Stimulated activated CD8-positive, alpha-beta memory T cell treated with anti-CD3 and anti-CD28 coated beads, Interleukin-12 subunit alpha, Interleukin-12 subunit beta, amount 100 ng/mL, for 1 hour (primary cell): ENCODE measurements around the gene ASF1B.

Experiments
- DNase-seq: peaks from one replicate; pipeline ENCODE4 v3.0.0-alpha.2; 2020; ENCODE audit warnings: low read depth

The ASF1B gene

DNA sequence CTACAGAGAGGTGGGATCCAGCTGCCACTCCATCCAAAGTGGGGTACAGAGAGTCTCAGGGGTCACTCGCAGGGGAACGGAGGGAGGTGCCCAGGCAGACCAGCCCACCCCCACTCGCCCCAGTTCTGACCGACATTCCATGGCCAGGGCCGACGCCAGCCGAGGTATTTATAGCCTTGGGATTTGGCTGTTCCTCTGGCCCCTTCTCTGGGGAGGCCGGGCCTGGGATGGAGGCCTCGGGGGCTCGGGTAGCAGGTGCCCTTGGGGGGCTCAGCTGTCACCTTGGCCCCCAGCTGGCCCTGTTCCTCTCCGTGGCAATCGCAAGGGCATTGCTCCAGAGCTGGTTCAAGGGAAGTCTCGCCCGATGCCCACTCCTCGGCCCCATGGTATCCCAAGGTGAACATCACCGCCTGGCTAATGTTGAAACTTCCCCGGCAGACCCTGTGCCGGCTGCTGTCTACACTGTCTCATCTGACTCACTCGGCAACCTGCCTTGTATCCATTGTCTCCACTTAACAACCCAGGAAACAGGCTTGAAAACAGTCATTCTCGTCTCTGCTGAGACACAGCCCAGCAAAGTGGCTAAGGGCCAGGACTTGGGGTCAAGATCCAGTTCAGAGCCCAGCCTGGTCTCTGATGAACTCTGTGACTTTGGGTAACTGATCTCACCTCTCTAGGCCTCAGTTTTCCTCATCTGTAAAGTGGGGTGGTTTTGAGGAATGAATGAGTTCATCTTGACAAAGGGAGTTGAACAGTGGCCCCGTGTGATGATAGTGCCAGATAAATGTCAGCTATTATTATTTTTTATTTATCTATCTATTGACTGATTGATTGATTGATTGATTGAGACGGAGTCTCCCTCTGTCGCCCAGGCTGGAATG lies 28.6 kb downstream of the ASF1B start:
- DNase-seq: no peak

DNA sequence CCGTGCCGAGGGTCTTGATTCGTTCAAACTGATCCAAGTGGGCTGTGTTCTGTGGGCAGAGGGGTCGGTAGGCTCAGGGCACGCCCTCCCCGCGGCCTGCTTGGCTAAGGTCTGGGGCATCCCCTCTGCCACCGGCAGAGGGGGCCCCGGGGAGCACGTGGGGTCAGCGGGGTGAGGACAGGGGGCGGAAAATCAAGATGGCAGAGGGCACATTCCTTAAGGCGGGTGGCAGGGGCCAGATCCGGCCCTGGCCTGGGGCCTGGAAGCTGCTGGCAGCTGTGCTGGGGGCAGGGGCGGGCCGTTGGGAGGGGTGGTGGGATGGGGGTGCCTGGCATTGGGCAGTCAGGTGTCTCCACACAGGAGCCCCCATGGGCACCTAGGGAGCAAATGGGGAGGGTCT lies 29.5 kb downstream of the ASF1B start:
- DNase-seq: no peak

DNA sequence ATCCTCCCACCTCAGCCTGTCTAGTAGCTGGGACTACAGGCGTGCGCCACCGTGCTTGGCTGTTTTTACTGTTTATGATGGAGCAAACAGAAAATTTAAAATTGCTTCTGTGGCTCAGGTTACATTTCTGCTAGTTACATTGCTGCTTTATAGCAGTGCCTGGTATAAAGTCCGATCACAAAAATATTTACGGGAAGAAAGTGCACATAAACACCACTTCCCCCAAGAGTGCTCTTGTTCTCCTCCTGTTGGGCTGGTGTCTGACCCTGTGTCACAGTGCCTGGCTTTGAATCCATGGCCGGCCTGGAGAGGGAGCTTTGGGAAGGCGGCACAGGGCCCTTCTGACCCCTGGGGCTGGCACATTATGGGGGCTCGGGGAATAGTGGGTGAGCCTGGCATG lies 30.7 kb downstream of the ASF1B start:
- no peak for DNase-seq

DNA sequence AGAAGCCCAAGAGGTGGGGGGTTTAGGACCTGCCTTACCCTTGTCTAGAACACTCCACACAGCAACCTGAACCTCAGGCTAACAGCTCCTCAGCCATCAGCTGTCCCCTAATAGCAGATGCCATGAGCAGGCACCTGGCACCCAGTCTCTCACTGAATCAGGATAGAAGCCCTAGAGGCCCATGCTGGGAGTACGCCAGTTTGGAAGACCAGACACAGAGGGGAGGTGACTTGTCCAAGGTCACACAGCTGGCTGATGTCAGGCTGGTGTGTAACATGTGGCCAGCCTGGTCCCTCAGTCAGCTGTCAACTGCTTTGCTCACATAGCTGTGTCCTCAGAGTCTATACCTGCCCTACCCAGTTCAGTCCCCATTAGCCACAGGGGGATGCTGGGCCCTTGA lies 33.1 kb downstream of the ASF1B start:
- DNase-seq: no peak

DNA sequence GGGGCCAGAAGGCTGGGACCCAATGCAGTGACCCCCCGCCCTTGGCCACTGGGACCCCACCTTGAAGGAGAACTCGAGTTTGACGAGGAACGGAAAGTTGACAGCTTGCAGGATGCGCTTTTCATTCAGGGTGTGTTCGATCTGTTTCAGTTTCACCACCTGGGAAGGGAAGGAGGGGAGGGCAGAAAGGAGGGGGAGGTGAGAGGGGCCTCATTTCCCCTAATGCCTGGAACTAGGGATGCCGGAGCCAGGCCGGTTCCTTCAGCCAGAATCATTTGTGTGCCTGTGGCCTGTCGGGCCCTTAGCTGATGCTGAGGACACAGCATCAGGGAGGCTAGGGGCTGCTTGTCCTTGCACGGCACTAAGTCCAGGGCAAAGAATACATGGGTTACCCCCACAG lies 33.6 kb downstream of the ASF1B start:
- no peak for DNase-seq

DNA sequence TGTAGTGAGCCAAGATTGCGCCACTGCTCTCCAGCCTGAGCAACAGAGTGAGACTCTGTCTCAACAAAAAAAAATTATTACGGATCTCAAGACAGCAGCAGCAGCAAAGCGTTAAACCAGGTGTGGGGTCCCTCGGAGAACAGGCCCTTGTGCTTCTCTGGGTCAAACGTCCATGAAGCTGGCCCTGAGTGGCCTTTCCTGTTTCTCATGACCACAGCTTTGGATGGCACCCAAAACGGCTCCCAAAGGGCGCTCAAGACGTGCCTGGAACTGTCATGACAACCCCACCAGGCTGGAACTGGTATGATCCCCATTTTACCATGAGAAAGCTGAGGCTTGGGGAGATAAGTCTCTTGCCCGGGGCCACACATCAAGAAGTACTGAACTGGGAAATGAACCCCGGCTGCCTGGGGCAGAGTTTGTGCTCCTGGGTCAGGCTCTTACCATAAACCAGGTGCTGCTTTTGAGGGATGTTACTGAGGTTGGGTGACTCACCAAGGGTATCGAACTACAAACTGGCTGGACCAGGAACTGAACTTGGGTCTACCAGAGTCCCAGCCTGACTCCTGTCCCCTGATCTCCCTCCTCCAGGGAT lies 34.2 kb downstream of the ASF1B start:
- no peak for DNase-seq

DNA sequence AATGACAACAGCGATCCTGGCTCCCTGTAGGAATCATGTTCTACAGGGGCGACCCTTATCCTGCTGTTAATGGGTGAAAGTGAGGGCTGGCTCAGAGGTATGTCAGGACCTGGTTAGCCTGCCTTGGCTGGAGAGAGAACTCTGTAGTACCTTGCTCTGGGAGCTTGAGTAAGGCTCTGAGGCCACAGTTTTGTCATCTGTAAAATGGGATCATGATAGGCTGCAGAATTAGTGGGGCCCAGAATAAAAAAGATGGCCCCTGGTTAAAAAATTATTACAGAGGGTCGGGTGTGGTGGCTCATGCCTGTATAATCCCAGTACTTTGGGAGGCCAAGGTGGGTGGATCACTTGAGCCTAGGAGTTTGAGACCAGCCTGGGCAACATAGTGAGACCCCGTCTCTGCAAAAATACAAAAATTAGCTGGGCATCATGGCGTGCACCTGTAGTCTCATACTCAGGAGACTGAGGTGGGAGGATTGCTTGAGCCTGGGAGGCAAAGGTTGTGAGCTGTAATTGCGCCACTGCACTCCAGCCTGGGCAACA lies 35.3 kb downstream of the ASF1B start:
- DNase-seq: no peak

DNA sequence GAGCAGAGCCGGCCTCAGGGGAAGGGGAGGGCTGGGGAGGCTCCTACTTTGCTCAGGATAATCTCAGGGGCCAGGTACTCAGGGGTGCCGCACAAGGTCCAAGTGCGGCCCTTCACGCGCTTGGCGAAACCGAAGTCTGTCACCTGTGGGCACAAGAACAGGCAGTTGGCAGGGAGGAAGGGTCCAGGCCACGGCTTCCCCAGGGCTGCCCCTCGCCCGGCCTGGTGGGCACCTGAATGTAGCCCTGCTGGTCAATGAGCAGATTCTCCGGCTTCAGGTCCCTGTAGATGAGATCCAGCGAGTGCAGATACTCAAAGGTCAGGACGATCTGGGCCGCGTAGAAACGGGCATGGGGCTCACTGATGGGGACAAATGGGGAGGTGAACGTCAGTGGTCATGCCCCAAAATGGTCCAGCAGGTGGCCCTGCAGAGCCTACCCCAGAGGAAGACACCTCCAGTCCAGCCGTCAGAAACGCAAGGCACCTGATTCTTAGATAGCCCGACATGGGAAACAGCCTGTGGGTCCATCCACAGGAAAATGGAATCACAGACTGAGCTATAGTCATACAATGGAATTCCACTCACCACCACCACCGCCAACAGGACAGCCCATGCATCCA lies 38.7 kb downstream of the ASF1B start:
- no peak for DNase-seq

DNA sequence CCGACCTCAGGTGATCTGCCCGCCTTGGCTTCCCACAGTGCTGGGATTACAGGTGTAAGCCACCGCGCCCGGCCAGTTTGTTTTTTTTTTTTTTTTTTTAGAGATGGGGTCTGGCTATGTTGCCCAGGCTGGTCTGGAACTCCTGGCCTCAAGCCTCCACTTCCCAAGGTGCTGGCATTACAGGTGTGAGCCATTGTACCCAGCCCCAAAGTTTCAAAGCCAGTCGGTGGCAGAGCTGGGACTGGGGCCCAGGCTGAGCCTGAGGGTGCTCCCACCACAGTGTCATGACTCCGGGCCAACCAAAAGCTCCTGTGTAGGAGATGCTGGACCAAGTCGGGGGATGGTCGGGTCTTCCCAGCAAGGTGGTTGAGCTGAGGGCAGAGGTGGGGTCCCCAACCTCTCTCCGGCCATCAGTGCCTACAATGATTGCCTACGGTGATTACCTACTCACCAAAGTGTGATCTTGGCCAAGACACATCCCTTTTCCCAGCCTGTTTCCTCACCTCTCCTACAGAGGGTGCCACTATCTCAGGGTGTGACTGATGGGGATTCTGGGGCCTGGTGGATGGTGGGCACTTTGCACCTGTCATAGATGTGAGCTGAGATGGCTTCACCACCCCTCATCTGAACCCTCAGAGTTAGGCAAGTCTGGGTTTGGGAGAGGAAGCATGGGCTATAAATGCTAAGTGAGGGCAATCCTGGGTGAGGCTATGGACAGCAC lies 40.0 kb downstream of the ASF1B start:
- DNase-seq: no peak

DNA sequence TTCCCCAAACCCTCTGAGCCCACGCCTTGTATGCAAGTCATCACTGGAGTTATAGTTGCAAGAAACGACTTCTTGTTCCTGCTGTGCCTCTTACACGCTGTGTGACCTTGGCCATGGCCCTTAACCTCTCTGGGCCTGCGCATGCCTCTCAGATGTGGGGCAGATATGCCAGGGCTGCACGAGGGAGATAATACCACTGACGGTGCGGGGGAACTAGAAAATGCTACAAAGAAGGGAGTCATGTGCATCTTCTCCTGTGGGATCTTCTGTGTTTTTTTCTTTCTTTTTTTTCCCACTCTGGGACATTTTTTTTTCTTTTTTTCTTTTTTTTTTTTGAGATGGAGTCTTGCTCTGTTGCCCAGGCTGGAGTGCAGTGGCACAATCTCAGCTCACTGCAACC lies 41.5 kb downstream of the ASF1B start:
- DNase-seq: no peak

DNA sequence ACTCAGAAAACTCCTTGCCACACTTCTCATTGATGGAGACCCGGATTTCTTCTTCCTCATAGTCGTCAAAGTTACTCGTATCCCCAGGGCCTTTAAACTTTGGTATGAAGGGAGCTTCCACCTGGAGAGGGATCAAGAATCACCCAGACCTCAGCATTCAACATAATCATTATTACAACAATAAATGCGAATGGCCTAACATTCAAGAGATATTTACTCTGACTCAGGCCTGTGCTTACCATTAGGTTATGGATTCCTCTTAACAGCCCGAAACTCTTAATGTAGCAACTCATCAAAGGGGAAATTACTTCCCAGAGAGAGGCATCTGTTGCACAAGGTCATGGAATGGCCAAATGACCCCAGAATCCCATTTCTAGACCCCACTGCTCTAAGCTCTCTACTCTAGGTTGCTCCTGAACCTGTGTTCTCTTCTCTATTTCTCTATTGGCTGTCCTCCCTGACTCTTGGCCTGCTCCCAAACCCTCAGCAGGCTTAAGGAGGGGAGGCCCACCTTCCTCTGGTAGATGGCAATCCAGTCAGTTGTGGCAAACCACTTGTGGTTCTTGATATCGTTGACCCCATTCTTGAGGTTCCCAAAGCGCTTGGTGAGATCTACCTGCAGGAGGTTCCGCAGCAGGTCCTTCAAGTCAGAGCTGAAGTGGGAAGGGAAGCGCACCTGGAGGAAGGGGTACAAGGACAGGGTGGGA lies 43.1 kb downstream of the ASF1B start:
- DNase-seq: no peak

DNA sequence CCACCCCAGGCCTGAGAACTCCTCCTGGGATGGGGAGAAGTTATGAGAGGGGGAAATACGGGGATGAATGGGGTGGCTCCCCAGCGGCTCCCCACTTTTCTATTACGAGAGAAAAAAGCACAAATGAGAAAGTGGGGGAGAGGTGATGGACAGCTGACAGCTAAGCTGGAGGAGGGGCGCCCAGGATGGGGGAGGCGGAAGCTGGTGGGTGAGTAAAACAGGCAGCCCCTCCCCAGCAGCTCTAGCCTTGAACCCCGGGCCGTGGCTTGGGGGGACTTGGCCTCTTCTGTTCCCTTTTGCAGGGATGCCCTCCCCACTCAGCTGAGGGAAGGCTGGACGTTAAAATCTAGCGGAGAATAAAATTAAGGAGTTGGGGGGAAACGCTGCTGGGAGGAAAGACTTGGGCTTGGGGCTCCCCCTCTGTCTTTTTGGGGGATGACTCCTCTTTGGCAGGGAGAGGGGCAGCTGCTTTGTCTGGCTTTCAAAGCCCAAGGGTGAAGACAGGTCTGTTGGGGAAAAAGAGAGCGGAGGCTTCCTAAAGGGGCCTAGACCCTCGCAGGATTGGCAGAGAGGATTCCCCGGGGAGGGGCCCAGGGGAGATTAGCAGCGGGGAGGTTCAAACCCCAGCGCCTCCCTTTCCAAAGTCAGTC lies 44.5 kb downstream of the ASF1B start:
- no peak for DNase-seq

DNA sequence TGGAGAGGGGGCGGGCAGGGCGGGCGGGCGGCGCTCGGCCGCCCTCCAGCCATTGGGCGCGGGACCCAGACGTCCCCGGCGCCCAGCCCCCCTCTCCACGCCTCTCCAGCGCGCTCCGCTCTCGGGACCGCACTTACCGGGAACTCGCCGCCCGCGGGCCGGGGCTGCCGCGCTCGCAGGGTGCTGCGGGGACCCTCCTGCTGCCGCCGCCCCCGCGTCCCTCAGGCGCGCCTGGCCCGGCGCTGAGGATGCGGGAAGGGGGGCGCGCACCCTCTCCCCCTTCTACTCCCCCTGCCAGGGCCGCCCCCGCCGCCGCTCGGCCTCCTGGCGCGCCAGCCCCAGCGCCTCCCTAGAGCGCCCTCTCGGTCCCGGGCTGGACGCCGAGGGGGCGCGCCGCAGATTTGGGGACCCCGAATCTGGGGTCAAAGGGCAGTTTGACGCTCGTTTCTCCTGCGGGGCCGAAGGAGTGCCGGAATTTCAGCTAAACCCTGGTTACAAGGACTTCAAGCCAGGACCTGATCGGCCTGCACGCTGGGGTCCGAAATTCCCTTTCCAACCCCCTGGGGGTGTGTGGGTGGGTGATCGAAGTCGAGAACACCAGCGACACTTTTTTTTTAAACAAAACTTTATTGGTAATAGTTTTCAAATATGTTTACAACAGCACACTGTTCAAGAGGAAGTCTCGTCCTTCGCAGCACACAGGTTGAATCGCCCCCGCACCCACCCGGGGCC lies 45.1 kb downstream of the ASF1B start:
- no peak for DNase-seq

DNA sequence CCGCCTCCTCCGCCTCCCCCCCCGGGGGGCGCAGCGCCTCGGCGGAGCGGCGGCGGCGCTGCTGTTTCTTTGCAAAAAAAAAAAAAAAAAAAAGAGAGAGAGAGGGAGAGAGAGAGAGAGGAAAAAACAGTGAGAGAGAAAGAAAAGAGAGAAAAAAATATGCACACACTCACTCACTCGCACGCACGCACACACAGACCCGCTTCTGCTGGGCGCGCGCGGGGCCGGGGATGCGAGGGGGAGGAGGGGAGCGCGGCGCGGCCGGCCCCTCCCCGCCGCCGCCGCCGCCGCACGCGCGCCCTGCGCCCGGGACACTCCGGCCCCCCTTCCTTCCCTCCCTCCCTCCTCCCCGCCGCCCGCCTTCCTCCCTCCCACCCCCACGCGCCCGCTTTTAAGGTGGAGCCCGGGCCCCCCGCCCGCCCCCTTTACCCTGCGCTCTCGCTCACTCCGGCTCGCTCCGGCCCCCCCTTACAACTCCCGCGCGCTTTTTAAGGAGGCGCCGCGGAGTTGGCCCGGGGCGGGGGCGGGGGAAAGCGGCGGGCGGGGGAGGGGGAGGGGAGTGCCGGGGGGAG lies 45.8 kb downstream of the ASF1B start, which contains the start of gene SAMD1:
SAMD1 (minus strand) TSS at position 243 of the 572 bp plus-strand sequence.
- peak; percentile 79 for DNase-seq

DNA sequence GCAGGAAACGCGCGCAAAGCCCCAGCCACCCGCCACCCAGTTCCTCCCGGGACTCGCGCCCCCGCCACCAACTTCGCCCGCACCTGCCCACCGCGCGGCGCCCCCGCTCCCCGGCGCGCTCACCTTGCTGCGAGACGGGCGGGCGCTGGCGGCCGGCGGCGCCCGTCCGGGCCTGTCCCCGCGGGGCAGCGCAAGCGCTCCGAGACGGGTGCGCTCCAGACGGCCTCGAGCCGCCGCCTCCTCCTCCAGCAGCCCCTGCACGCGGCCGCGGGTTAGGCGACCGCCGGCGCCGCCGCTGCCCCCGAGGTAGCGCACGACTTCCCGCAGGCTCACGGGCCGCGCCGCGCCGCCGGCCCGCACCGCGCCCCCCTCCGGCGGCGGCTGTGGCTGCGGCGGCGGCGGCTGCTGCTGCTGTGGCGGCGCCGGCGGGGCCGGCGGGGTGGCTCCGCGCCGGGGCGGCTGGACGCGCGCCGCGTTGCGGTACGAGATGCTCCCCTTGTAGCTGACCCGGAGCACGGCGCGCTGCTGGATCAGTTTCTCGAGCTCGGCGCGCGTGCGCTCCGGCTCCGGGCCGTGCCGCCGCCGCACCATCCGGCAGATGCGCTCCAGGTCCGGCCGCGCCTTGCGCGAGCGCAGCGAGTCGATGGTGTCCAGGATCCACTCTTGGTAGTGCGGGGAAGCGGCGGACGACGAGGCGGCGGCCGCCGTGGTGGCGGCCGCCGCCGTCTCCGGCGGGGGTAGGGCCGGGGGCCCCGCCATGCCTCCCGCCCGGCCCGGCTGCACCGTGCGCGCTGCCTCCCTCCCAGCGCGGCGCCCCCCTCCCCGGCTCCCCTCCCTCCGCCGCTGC lies 46.5 kb downstream of the ASF1B start:
- no peak for DNase-seq

DNA sequence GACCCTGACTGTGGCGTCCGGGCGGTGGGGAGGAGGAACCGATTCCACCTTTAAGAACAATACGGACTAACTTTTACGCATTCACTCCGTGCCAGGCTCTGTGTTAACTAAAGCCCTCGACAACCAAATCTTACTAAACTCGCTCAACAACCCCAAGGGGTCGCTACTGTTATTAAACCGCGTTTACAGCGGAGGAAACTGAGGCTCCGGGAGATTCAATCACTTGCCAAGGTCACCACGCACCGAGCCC lies 47.1 kb downstream of the ASF1B start:
- no peak for DNase-seq

DNA sequence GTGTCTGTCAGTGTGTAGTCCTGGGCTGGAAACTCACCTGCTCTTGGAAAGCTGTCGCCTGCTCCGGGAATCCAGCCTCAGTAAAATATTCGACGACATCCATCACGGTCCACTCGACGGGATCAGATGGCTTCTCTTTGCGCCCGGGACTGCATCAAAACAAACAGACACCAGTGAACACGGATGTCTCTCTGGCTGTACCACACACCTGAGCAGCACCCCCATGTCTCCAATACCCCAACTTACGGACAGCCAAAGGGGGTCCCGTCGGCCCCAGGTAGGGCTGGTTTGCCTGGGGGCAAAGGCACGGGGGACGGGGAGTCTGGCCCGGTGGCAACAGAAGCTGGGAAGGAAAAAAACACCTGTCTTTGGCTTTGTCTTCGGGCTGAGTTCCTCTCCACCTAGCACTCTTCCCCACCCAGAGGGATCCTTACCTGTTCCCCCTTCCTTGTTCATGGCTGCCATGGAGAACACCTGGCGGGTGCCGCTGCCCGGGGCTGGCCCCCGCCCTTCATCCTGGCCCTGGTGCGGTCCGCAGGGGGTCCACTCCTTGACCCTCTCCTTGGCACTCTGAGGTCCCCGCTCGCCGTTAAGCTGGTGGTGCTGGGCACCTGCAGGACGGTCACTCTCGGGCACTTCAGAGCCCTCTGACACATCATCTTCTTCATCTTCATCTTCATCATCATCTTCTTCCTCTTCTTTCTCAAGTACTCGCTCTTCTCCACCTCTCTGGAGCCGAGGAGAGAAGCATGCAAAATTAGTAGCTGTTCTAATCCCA lies 47.6 kb downstream of the ASF1B start:
- DNase-seq: no peak

DNA sequence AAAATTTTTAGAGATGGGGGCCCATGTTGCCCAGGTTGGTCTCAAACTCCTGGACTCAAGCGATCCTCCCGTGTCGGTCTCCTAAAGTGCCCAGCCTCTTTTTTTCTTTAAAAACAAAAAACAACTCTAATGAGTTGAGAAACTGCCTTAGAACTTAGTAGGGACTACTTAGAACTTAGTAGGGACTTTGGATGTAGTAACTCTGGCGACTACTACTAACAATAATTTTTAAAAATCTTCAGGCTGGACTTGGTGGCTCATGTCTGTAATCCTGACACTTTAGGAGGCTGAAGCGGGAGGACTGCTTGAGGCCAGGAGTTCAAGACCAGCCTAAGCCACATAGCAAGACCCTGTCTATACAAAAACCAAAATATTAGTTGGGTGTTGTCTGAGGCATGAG lies 50.3 kb downstream of the ASF1B start:
- DNase-seq: no peak
